Astrocyte (in vitro differentiated cells and primary cell): Measurements from ENCODE around the gene CPT2.

Experiments
- CTCF ChIP-seq: IDR thresholded peaks from 2 replicates; pipeline ENCODE4 v1.5.1; 2011; ENCODE audit warnings: low read depth, mild to moderate bottlenecking, inconsistent platforms, low read length, moderate library complexity; ENCODE audit not compliant: insufficient read depth
- EZH2 ChIP-seq: IDR thresholded peaks from 2 replicates; pipeline ENCODE4 v1.6.1; 2012; ENCODE audit warnings: mild to moderate bottlenecking, low read length, inconsistent platforms; ENCODE audit not compliant: insufficient read depth

- TF ChIP-seq EZH2 = no peak
- no peak for TF ChIP-seq CTCF
Measured at GRCh38 chr1:53241828-53242227, 45.2 kb downstream of the CPT2 start.
